Activated CD4-positive, alpha-beta T cell treated with anti-CD3 and anti-CD28 coated beads, Interleukin-2, amount 50 U/mL, for 4 hours (primary cell): ENCODE results near the gene ZNF774.
"Not testable (repeated sequence)": the region's sequence is repeated elsewhere in the genome, so short reads cannot be mapped to it uniquely, and the experiment has no call there.

Experiments used
- DNase-seq, 2 experiments: peaks; one replicate each; pipeline ENCODE4 v3.0.0-alpha.2; 2020

ZNF774 gene

DNA sequence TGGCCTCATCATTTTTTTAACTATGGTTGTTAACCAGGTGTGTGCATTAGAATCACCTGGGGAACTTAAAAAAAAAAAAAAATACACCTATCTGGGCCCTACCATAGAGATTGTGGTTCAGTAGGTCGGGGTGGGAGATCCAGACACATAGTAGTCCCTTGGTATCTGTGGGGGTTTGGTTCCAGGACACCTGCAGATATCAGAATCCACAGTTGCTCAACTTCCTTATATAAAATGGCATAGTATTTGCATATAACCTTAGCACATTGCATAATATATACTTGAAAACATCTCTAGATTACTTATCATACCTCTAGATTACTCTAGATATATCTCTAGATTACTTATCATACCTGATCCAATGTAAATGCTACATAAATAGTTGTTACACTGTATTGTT is 41.0 kb downstream of the ZNF774 start:
- DNase-seq = no peak

DNA sequence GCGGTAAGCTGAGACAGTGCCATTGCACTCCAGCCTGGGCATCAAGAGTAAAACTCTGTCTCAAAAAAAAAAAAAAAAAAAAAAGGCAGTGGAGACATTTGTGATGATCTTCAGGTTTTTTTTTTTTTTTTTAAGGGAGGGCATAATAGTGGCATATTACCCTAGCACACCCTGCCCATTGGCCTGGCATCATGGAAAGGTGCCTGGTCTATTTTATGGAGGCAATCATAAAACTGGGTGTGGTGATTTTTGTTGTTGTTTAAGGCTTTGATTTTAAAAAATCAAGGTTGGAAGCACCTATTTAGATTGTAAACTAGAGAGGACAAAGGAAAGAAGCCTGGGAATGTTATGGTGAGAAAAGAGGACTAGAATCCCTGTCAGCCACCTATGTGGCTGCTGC is 42.0 kb downstream of the ZNF774 start:
- no peak for DNase-seq

DNA sequence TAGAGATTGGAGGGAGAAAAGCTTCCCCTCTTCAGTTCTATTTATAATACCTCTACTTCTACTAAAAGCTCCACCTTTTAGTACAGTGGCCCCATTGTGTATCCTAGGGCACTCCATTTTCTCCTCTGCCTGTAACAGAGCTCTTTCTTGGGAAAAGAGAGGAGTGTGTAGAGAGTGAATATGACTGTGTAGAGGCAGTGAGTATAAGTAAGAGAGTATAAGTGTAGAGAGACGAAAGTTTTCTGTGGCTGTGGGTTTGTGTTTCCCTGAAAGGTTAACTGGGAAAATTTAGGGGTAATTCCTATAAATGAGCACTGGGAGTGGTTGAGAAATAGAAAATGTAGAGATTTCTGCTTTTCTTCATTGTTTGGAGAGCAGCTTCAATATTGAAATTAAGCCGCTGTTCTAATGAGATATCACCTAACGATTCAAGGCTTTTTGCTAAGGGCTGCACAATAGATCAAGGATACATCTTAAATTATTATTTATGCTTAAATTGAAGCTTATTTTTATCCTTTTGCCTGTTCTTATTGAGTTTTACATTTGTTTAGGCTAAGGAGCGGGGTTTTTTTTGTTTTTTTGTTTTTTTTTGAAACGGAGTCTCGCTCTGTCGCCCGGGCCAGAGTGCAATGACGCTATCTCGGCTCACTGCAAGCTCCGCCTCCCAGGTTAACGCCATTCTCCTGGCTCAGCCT is 42.8 kb downstream of the ZNF774 start:
- no peak for DNase-seq

DNA sequence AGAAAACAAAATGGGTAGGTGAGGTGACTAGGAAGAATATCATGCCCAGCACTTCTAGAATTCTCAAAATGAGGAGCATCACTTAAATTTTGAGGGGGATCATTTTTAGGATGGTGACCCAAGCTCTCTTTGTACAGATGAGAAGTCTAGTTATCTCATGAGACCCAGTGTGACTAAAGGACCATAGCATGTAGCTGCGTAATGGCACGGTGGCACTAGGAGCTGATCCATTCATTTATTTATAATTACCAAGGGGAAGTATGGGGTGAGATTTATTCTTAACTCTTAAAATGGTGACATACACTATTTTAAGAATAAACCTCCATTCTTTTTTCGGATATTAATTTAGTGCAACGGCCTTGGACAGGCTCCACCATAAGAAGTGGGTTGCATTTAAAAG is 44.2 kb downstream of the ZNF774 start:
- DNase-seq = no peak

DNA sequence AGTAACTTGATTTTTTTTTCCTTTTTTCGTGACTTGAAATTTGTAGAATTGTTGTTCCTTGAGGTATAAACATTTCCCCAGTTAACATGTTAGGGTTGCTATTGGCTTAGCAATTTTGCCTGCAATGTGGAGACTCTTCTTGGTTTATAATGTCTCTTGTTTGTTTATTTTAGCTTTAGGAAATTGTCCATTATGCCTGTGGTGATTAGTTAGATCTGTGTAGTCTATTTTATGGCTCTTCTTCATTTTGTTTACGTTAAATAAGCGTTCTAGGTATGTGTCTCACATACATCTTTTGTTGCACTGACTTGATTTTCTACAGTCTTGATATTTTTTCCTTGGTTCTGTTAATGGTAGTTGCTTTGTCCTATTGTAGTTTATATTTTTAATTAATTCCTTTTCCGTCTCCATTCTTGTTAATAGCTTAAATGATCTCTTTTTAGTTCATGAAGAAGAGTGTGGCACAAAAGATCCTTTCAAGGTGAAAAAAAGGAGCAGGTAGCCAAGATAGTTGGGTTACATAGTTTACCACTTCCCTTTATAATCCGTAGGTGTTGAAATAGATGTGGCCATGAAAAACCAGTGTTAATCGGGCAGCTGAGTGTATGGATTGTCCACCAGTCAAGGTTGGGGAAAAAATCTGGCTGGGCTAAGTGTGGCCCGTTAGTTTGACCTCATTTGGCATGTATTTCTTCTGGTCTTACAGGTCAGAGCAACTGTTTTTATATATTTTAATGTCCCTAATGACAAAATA is 48.1 kb downstream of the ZNF774 start:
- DNase-seq = no peak

DNA sequence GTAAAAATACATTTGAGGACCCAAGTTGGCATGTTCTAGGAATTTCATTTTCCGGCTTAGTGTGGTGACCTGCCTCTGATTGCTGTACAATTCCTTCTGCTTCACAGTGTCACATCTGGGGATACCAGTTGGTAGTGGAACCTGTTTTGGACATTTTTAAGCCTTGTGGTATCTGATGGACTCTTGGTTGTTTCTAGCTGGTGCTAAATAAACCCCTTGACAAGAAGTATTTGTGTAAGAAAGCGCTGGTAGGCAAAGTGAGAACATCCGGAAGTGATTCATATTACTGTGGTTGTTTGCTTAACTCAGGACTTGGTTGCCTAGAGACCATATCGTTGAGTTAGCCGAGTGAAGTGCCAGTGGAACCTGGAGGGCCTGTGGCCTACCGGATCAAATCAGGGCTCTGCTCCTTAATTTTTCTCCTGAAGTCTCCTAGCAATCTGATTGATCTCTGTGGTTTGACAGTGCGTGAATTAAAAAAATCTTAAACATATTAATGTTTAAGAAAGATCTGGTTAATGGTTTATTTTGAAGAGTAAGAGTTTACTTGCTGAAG is 48.8 kb downstream of the ZNF774 start:
- peak; percentile 35 to 38 for DNase-seq

DNA sequence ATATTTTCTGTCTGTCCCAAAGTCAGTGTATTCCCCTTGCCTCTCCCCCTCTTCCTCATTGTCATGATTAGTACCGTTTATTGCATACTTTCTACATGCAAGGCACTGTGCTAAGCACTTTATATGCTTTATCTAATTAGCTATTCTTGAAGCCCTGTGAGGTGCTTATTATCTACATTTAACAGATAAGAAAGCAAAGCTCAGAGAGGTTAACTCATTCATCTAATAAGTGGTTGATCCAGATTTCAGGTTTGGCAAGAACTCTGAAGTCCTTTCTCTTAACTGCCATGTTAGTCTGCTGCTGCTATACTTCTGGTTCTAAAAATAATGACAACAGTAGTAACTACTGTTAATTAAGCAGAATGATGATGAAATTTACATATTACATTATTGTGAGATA is 49.4 kb downstream of the ZNF774 start:
- DNase-seq = no peak

DNA sequence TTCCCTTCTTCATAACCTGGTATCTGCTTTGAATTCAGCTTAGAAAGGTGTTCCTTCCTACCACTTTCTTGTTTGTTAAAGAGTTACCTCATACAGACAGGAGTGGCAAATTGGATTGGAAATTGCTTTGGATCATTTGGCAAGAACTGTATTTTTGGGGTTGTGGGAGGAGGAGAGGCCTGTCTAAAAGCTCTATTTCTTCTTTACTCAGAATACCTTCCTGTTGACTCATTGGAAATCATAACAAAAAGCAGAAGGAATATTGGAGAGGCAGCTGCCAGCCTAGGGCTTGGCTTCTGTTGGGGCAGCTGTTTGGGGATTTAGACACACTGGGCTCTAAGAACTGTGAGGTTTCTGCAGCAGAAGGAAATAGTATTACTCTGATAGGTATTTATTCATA is 50.1 kb downstream of the ZNF774 start:
- no peak for DNase-seq

DNA sequence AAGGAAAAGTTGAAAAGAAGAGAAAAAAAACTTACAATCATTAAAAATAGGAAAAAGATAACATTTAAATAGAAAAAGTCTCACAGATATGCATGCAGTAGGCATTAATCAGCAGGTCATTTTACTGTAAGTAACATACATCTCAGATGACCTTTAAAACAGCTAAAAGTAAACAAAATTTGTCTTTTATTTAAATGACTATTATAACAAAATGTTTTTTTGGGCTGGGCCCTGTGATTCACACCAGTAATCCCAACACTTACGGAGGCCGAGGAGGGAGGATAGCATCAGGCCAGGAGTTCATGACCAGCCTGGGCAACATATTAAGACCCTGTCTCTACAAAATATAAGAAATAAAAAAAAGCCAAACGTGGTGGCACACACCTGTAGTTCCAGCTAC is 50.7 kb downstream of the ZNF774 start:
- DNase-seq = no peak

DNA sequence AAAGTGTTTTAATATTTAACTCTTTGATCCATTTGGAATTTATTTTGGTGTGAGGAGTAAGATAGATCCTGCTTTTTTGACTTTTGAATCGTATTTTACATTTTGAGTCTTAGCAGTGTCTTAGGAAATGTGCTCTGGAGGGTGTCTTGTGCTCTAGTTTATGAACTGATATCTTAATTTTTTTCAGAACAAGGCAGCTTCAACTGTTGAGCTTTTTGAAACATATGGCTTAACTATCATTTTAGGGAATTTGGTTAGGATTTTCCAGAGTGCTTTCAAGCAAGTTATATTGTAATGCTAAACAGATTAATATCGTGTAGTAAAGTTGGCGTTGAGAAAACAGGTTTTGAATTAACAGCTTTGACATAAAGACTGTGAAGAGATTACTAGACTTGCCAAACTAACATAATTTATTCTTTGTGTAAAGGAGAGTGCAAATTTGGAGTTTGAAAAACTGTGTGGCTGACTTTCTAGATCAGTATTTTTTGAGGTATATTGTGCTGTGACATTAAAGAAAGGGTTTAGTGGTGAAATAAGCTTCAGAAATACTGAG is 53.0 kb downstream of the ZNF774 start:
- DNase-seq = no peak

DNA sequence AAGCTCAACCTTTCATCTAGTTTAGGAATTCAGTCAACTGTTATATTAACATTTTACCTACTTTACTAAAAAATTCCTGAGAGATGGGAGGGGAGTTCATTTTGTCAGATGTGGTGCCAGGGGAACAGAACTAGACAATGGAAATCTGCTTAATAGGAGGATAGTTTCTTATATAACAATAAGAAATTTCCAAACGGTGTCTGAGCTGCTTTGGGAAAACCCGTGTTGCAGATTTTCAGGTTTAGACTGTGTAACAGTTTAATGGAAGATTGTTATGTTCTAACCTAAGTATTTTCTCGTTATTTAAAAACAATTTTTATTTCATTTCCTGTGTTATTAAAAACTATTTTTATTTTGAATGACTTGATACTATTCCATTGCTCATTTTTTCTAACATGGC is 55.3 kb downstream of the ZNF774 start:
- DNase-seq = no peak

DNA sequence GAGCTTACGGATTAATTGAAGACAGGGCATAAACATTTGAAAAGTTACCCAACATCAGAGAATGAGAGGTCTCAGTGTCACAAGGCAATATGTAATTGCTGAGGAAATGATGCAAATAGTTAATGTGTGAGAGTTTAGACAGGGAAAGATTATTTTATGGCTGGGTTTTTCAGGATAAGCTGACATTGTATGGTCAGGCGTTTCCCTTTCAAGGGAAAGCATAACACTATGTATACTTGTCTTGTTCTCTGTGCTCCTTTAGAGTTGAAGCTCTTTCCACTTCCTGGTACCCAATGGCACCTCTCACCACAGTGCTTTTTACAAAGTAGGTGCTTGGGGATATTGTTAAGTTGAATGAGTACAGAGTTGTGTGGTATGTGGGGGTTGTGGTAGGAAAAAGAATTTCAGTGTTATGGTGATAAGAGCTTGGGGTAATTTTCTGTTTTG is 55.8 kb downstream of the ZNF774 start:
- DNase-seq = no peak

DNA sequence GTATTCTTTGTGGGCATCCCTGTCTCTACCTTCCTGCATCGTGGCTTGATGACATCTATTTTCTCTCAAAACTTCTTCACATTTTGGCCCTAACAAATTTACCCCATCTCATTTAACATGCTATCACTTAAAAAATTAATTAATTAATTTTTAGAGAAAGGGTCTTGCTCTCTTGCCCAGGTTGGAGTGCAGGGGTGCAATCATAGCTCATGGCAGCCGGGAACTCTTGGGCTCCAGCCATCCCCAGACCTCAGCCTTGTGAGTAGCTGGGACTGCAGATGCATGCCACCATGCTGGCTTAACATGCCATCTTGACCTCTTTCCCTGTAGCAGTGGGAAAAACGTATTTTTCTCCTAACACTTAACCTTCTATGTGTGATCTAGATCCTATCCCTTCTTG is 56.6 kb downstream of the ZNF774 start:
- DNase-seq = no peak

DNA sequence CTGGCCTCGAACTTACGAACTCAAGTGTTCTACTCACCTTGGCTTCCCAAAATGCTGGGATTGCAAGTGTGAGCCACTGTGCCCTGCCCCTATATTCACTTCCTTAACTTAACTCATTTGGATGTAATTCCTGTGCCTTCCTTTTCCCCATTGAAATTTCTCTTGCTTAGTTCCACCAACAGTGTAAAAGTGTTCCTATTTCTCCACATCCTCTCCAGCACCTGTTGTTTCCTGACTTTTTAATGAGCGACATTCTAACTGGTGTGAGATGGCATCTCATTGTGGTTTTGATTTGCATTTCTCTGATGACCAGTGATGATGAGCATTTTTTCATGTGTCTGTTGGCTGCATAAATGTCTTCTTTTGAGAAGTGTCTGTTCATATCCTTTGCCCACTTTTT is 57.5 kb downstream of the ZNF774 start:
- DNase-seq = not testable (repeated sequence)

DNA sequence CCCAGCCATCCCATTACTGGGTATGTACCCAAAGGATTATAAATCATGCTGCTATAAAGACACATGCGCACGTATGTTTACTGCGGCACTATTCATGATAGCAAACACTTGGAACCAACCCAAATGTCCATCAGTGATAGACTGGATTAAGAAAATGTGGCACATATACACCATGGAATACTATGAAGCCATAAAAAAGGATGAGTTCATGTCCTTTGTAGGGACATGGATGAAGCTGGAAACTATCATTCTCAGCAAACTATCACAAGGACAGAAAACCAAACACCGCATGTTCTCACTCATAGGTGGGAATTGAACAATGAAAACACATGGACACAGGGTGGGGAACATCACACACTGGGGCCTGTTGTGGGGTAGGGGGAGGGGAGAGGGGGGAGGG is 58.2 kb downstream of the ZNF774 start:
- DNase-seq = not testable (repeated sequence)

DNA sequence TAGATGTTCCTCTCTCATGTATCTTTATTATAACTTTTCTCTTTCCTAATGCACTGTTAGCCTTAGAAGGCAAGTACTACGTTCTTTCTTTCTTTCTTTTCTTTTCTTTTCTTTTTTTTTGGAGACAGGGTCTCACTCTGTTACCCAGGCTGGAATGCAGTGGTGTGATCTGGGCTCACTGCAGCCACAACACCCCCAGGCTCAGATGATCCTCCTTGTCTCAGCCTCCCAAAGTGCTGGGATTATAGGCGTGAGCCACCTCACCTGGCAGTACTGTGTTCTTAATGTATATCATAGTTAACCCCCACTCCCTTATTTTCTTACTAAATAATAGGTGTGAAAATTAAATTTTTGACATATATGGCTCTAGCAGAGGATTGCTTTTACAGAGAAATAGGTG is 59.1 kb downstream of the ZNF774 start:
- no peak for DNase-seq
